Activated naive CD4-positive, alpha-beta T cell treated with anti-CD3 and anti-CD28 coated beads, Interleukin-2, amount 50 U/mL, for 24 hours (primary cell): ENCODE results near the gene AARS2.
"Not testable (repeated sequence)": the region's sequence is repeated elsewhere in the genome, so short reads cannot be mapped to it uniquely, and the experiment has no call there.

Experiments
- H3K27ac Mint-ChIP-seq: one replicate; pipeline ENCODE4 v1.8.0; 2021; ENCODE audit warnings: mild to moderate bottlenecking, mixed read lengths
- H3K27me3 Mint-ChIP-seq: one replicate; pipeline ENCODE4 v1.8.0; 2021; ENCODE audit warnings: mixed read lengths
- H3K36me3 Mint-ChIP-seq: one replicate; pipeline ENCODE4 v1.8.0; 2021; ENCODE audit warnings: mixed read lengths
- H3K4me1 Mint-ChIP-seq: one replicate; pipeline ENCODE4 v1.8.0; 2021; ENCODE audit warnings: mixed read lengths
- H3K4me3 Mint-ChIP-seq: one replicate; pipeline ENCODE4 v1.8.0; 2021; ENCODE audit warnings: mild to moderate bottlenecking, mixed read lengths
- H3K9me3 Mint-ChIP-seq: one replicate; pipeline ENCODE4 v1.8.0; 2021; ENCODE audit warnings: mixed read lengths

AARS2 gene

GRCh38 chr6:44338228-44339122 lies 25.3 kb upstream of the AARS2 start:
- H3K27ac Mint-ChIP-seq = no peak overlapping the region
- peaks cover 15% of the 10 kb centered on the region for H3K27me3 Mint-ChIP-seq
- no peak overlapping the region for H3K4me3 Mint-ChIP-seq
- no peaks in the 10 kb centered on the region for H3K36me3 Mint-ChIP-seq
- H3K4me1 Mint-ChIP-seq = no peaks in the 10 kb centered on the region
- H3K9me3 Mint-ChIP-seq = no peaks in the 10 kb centered on the region

DNA sequence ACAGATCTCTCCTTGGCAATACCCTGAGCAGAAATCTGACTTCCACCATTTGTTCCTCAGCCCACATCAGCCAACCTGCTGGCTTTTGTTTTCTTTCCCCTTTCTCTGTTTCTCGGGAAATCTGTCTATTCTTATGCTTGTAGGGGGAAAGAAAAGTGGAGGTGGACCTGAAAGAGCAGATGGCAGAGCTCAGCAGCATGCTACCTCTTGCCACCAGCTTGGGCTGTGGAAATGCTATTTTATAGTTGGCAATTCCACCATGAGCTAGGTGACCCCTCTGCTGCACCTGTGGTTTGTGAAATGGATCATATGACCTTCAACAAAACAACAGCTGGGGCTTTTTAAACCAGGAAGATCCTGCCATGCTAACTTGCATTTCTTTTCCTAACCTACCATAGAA lies 22.5 kb upstream of the AARS2 start:
- Mint-ChIP-seq H3K27ac (no peak overlapping the region), H3K36me3 (no peaks in the 10 kb centered on the region), H3K4me1 (no peaks in the 10 kb centered on the region), H3K4me3 (no peak overlapping the region), H3K27me3 (no peaks in the 10 kb centered on the region), H3K9me3 (no peaks in the 10 kb centered on the region)

DNA sequence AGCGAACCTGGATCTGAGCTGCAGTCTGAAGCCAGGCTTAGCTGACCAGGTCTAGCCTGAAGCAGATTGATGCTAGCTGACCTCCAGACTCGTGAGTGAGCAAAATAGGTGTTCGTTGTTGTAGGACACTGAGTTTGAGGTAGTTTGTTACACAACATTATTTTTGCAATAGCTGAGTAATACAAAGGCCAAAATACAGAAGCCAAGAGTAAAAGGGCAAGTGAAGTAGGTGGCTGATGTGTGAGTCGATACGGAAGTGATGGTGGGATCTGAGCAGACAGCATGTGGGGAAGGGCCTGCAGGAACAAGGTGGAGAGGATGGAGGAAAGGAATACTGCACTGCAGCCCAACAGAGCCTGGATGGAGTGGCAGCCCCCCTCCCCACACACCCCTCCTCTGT lies 20.8 kb upstream of the AARS2 start:
- H3K27me3 Mint-ChIP-seq = peaks cover 6% of the 10 kb centered on the region
- no peak overlapping the region for H3K4me3 Mint-ChIP-seq
- no peaks in the 10 kb centered on the region for H3K36me3 Mint-ChIP-seq

DNA sequence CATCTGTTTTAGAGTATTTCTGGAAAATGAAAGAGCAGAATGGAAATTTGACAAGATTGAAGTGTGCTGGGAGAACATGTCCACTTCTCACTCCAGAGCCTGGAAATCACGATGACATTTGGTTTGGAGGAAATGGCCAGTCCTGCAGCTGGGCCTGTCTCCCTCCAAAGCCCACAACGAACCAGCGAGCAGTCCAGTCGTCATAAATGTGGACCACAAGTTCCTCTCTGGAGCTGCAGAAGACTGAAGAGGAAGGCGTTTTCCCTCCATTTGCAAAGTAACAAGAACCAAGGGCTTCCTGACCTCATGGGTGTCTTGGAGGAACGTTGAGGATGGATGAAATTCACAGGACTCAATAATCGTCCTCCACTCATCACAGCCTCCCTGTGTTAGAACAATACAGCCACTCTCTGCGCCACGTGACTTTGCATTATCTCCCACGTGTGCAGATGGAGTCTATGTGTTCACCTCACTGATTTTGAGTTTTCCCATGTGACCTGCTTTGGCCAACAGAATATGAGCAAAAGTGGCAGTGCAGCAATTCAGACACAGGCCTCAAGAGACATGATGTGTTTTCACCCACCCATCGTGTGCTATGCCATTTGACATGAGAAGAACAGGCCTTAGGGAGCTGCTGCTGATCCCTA lies 20.2 kb upstream of the AARS2 start:
- Mint-ChIP-seq H3K36me3 (no peaks in the 10 kb centered on the region), H3K4me1 (no peaks in the 10 kb centered on the region), H3K4me3 (no peak overlapping the region), H3K9me3 (no peaks in the 10 kb centered on the region), H3K27ac (no peak overlapping the region), H3K27me3 (peaks cover 6% of the 10 kb centered on the region)

More for the DNA sequence above, 20.8 kb upstream of the AARS2 start:
- Mint-ChIP-seq H3K4me1 (no peaks in the 10 kb centered on the region), H3K9me3 (no peaks in the 10 kb centered on the region), H3K27ac (no peak overlapping the region)

DNA sequence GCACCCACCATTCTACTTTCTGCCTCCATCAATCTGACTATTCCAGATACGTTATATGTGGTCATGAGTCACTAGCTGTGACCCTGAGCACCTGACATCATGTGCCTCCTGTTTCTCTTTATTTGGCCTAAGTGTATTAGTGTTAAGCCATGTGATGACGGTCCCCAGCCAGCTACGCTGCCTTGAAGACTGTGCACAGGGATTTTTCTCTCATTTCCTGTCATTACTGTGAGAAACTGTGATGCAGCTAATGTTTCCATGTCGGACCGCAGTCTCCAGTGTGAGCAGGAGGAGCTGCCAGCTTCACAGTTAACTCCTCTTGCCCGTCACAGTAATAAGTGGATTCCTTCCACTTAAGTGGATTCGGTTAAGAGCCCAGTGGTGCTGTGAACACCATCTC lies 19.4 kb upstream of the AARS2 start:
- H3K36me3 Mint-ChIP-seq = no peaks in the 10 kb centered on the region
- H3K27me3 Mint-ChIP-seq = peaks cover 9% of the 10 kb centered on the region
- H3K9me3 Mint-ChIP-seq = no peaks in the 10 kb centered on the region
- no peak overlapping the region for H3K27ac Mint-ChIP-seq
- no peak overlapping the region for H3K4me3 Mint-ChIP-seq
- H3K4me1 Mint-ChIP-seq = no peaks in the 10 kb centered on the region

DNA sequence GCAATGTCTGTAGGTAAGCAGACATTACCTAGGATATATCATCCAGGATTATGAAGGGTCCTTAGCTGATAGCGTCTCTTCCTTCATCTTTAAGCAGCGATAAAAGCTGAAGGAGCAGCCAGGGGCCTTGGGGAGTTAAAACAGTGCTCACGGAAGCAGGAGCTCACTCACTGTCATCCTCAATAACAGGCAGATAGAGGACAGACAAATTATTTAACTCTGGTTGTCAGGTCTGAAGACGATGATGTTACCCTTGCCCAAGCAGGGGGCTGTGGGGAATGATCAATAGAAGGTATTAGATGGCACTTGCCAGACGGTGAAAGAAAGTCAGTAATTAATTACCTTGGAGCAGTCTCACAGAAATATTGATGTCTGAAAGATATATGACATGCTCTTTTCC lies 16.7 kb upstream of the AARS2 start:
- Mint-ChIP-seq H3K27me3 (peaks cover 9% of the 10 kb centered on the region), H3K36me3 (no peaks in the 10 kb centered on the region), H3K4me3 (no peak overlapping the region), H3K27ac (no peak overlapping the region), H3K9me3 (no peaks in the 10 kb centered on the region), H3K4me1 (no peaks in the 10 kb centered on the region)

DNA sequence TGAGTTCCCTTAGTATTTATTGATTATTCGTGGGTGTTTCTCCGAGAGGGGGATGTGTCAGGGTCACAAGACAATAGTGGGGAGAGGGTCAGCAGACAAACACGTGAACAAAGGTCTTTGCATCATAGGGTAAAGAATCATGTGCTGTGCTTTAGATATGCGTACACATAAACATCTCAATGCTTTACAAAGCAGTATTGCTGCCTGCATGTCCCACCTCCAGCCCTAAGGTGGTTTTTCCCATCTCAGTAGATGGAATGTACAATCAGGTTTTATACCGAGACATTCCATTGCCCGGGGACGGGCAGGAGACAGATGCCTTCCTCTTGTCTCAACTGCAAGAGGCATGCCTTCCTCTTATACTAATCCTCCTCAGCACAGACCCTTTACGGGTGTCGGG lies 15.1 kb upstream of the AARS2 start:
- H3K4me1 Mint-ChIP-seq, H3K36me3 Mint-ChIP-seq, H3K9me3 Mint-ChIP-seq, H3K27ac Mint-ChIP-seq, H3K27me3 Mint-ChIP-seq, H3K4me3 Mint-ChIP-seq: not testable (repeated sequence)

GRCh38 chr6:44327760-44328159 lies 14.6 kb upstream of the AARS2 start:
- H3K36me3 Mint-ChIP-seq = no peaks in the 10 kb centered on the region
- no peaks in the 10 kb centered on the region for H3K9me3 Mint-ChIP-seq
- no peak overlapping the region for H3K4me3 Mint-ChIP-seq
- no peaks in the 10 kb centered on the region for H3K4me1 Mint-ChIP-seq
- no peak overlapping the region for H3K27ac Mint-ChIP-seq
- peaks cover 9% of the 10 kb centered on the region for H3K27me3 Mint-ChIP-seq

DNA sequence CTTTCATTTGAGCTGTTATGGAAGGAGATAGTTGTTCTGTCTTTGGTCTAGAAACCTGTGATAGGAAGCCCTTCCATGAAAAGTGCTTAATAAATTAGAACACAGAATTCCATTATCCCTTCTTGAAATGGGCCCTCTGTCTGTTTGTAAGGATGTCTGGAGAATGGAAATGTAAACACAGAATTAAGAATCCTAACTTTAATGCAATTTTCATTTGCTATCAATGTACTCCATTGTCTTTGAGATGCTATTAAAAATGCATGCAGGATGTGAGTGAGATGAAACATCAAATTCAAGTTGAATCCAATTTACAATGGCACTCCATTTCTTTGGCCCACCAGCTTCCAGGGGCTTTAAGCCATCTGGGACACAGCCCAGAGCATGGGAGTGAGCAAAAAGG lies 13.9 kb upstream of the AARS2 start:
- Mint-ChIP-seq H3K36me3 (no peaks in the 10 kb centered on the region), H3K27me3 (peaks cover 9% of the 10 kb centered on the region), H3K27ac (no peak overlapping the region), H3K4me3 (no peak overlapping the region), H3K9me3 (no peaks in the 10 kb centered on the region), H3K4me1 (no peaks in the 10 kb centered on the region)

DNA sequence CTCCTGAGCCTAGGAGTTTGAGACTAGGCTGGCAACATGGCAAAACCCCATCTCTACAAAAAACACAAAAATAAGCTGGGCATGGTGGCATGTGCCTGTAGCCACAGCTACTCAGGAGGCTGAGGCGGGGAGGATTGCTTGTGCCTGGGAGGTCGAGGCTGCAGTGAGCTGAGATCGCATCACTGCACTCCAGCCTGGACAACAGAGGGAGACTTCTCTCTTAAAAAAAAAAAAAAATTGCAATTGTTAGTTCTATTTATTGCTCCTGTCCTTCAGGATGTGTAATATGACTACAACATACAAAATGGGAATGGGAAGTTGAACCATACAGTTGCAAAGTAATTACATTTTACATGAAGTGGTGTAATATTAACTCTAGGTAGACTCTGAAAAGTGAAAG lies 8.1 kb upstream of the AARS2 start:
- Mint-ChIP-seq H3K27me3 (peaks cover 8% of the 10 kb centered on the region), H3K27ac (no peak overlapping the region)

DNA sequence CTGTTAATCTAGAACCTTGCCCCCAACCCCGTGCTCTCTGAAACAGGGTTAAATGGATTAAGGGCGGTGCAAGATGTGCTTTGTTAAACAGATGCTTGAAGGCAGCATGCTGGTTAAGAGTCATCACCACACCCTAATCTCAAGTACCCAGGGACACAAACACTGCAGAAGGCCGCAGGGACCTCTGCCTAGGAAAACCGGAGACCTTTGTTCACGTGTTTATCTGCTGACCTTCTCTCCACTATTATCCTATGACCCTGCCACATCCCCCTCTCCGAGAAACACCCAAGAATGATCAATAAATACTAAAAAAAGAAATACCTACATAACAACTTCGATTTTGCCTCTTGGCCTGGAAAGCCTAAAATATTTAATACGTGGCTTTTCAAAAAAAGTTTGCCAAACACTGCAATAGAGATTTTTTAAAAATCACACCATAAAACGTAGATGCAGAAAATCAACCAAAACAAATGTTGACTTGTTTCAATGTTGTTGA lies 4.0 kb upstream of the AARS2 start:
- not testable (repeated sequence) for H3K4me3 Mint-ChIP-seq, H3K27ac Mint-ChIP-seq, H3K36me3 Mint-ChIP-seq, H3K27me3 Mint-ChIP-seq, H3K9me3 Mint-ChIP-seq
- H3K4me1 Mint-ChIP-seq = peaks cover 11% of the 10 kb centered on the region

More for the DNA sequence above, 8.1 kb upstream of the AARS2 start:
- no peaks in the 10 kb centered on the region for H3K36me3 Mint-ChIP-seq
- H3K4me3 Mint-ChIP-seq = no peak overlapping the region
- H3K9me3 Mint-ChIP-seq = no peaks in the 10 kb centered on the region
- H3K4me1 Mint-ChIP-seq = no peaks in the 10 kb centered on the region

DNA sequence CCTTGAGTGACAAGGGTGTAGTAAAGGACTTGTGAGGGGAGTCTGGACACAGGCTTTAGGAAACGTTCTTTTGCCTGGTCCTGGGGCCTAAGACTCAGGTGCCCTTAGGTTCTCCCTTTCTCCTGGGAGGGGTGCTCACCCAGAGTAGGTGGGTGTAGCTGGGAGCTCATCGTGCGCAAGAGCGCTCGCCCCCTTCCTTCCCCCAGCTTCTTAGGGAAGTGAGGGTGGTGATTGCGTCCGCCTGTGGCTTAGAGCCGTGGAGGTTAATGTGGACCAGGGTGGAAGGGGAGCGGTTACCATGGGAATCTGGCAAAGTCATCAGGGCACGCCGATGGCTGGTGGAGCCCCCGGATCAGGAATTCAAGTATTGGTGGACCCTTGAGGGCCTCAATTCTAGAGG lies 3.3 kb upstream of the AARS2 start:
- H3K4me1 Mint-ChIP-seq = peaks cover 18% of the 10 kb centered on the region
- H3K27me3 Mint-ChIP-seq = peaks cover 8% of the 10 kb centered on the region
- no peaks in the 10 kb centered on the region for H3K9me3 Mint-ChIP-seq
- no peak overlapping the region for H3K27ac Mint-ChIP-seq
- no peak overlapping the region for H3K4me3 Mint-ChIP-seq
- H3K36me3 Mint-ChIP-seq = no peaks in the 10 kb centered on the region

- Mint-ChIP-seq H3K27ac (no peak overlapping the region), H3K27me3 (peaks cover 8% of the 10 kb centered on the region), H3K4me3 (no peak overlapping the region)
Observed at GRCh38 chr6:44315951-44316350, 2.8 kb upstream of the AARS2 start.

DNA sequence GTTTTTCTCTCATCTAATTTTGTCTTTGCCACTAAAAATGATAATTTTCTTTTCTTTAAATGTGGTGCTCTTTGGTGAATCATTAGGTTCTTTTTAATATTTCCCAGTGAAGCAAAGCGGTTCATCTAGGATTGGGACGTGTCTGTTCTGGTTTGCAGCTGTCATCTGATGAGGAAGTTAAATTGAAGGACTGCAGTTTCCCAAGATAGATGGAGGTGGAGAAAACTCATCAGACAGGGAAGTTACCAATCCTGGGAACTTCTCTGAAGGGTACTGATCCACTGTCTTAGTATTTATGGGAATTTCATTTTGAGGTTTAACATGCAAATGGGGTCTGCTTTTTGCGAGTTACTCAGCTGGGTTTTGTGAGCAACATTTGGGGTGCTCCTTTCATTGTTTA lies 2.4 kb upstream of the AARS2 start:
- peaks cover 3% of the 10 kb centered on the region for H3K36me3 Mint-ChIP-seq
- no peaks in the 10 kb centered on the region for H3K9me3 Mint-ChIP-seq
- peaks cover 18% of the 10 kb centered on the region for H3K4me1 Mint-ChIP-seq
- peaks cover 8% of the 10 kb centered on the region for H3K27me3 Mint-ChIP-seq
- H3K4me3 Mint-ChIP-seq = no peak overlapping the region
- H3K27ac Mint-ChIP-seq = no peak overlapping the region

More at GRCh38 chr6:44315951-44316350, 2.8 kb upstream of the AARS2 start:
- Mint-ChIP-seq H3K9me3 (no peaks in the 10 kb centered on the region), H3K4me1 (peaks cover 18% of the 10 kb centered on the region), H3K36me3 (peaks cover 1% of the 10 kb centered on the region)

GRCh38 chr6:44314657-44315056 lies 1.5 kb upstream of the AARS2 start:
- H3K36me3 Mint-ChIP-seq, H3K4me3 Mint-ChIP-seq, H3K9me3 Mint-ChIP-seq, H3K27ac Mint-ChIP-seq, H3K27me3 Mint-ChIP-seq: not testable (repeated sequence)
- H3K4me1 Mint-ChIP-seq = peaks cover 18% of the 10 kb centered on the region

- Mint-ChIP-seq H3K4me1 (peaks cover 18% of the 10 kb centered on the region), H3K4me3 (peak overlapping the region; percentile 99), H3K36me3 (peaks cover 9% of the 10 kb centered on the region), H3K27ac (peak overlapping the region; percentile 77), H3K27me3 (no peaks in the 10 kb centered on the region), H3K9me3 (no peaks in the 10 kb centered on the region)
Observed at GRCh38 chr6:44311767-44312166, 1.4 kb downstream of the AARS2 start.
